GM12891 (cell line): ENCODE data around the gene SYTL1.

Experiments used
- PAX5 ChIP-seq: IDR thresholded peaks from 2 replicates; pipeline ENCODE4 v1.6.1; 2011; ENCODE audit warnings: low read length, moderate library complexity, mild to moderate bottlenecking; ENCODE audit not compliant: insufficient read depth, severe bottlenecking
- POLR2A ChIP-seq: IDR thresholded peaks from 2 replicates; pipeline ENCODE4 v1.6.1; 2011; ENCODE audit warnings: low read depth, low read length, control low read depth
- POLR2AphosphoS5 ChIP-seq: IDR thresholded peaks from 2 replicates; pipeline ENCODE4 v1.6.1; 2011; ENCODE audit warnings: low read depth, low read length, control low read depth
- POU2F2 ChIP-seq: IDR thresholded peaks from 2 replicates; pipeline ENCODE4 v1.6.1; 2011; ENCODE audit warnings: low read depth, mild to moderate bottlenecking, control low read depth, low read length, moderate library complexity
- SPI1 ChIP-seq: IDR thresholded peaks from 2 replicates; pipeline ENCODE4 v1.6.1; 2011; ENCODE audit warnings: low read depth, low read length, control low read depth
- TAF1 ChIP-seq: IDR thresholded peaks from 2 replicates; pipeline ENCODE4 v1.6.1; 2011; ENCODE audit warnings: low read depth, low read length, control low read depth

- TF ChIP-seq POLR2AphosphoS5 = no peak
- TF ChIP-seq POLR2A = no peak
- no peak for TF ChIP-seq TAF1
- no peak for TF ChIP-seq PAX5
- no peak for TF ChIP-seq SPI1
- no peak for TF ChIP-seq POU2F2
Measured at GRCh38 chr1:27346991-27347624, 5.3 kb downstream of the SYTL1 start.
